H1 (cell line): ENCODE data around the gene MAN2A1. TPM values are rescaled to one million over a fixed set of nuclear protein-coding genes. Genes with fewer than 3 reads are reported as not detected.

Experiments
- CTCF ChIA-PET: fragments of 300-600 bp; sonication (Branson Sonifier 250); formaldehyde crosslinking; loops from one replicate; lab custom pipeline; 2021; ENCODE audit not compliant: partially characterized antibody; lab: Charles Lee
- POLR2A ChIA-PET: fragments of 300-600 bp; sonication (Branson Sonifier 250); formaldehyde crosslinking; loops from one replicate; lab custom pipeline; 2021; ENCODE audit warnings: inconsistent platforms; ENCODE audit not compliant: partially characterized antibody; lab: Charles Lee
- DNase-seq, 2 experiments: peaks; one replicate each; pipeline versions ENCODE4 v3.0.0 to v3.0.0-alpha.2; 2010 to 2022; ENCODE audit warnings: low spot score in 2 of 2, low read depth in 1 of 2, mixed read lengths in 1 of 2
- FAIRE-seq: peaks from 2 replicates; lab custom pipeline; 2011; peaks lifted over from hg19 to GRCh38; lab: Jason Lieb, UNC
- H2AFZ ChIP-seq: 2 replicates; pipeline ENCODE4 v1.8.1; 2012; ENCODE audit warnings: low read length, inconsistent platforms
- H2AK5ac ChIP-seq: 2 replicates; pipeline ENCODE4 v1.6.1; 2013; ENCODE audit warnings: low read depth, low read length
- H2BK120ac ChIP-seq: replicated peaks from 2 replicates; pipeline ENCODE3; 2013; ENCODE audit warnings: low read depth, low read length, inconsistent platforms
- H2BK12ac ChIP-seq: 2 replicates; pipeline ENCODE4 v1.6.1; 2013; ENCODE audit warnings: low read depth, low read length
- H2BK15ac ChIP-seq: 2 replicates; pipeline ENCODE4 v1.6.1; 2013; ENCODE audit warnings: low read length
- H2BK20ac ChIP-seq: 2 replicates; pipeline ENCODE4 v1.6.1; 2013; ENCODE audit warnings: low read length
- H2BK5ac ChIP-seq: 2 replicates; pipeline ENCODE4 v1.6.1; 2013; ENCODE audit warnings: low read depth, low read length
- H3K14ac ChIP-seq: 2 replicates; pipeline ENCODE4 v1.6.1; 2013; ENCODE audit warnings: inconsistent platforms; ENCODE audit not compliant: insufficient read length
- H3K18ac ChIP-seq: 2 replicates; pipeline ENCODE4 v1.6.1; 2013; ENCODE audit warnings: low read length; ENCODE audit errors: extremely low read depth
- H3K23ac ChIP-seq: 2 replicates; pipeline ENCODE4 v1.6.1; 2013; ENCODE audit warnings: inconsistent platforms; ENCODE audit not compliant: insufficient read length
- H3K23me2 ChIP-seq: 2 replicates; pipeline ENCODE4 v1.6.1; 2013; ENCODE audit warnings: low read depth, low read length
- H3K27ac ChIP-seq: 2 replicates; pipeline ENCODE4 v1.6.1; 2011; ENCODE audit warnings: low read depth, low read length, inconsistent platforms
- H3K27me3 ChIP-seq, 4 experiments: replicated peaks in 1 of 4; 1 replicate in 1 of 4; 2 replicates in 3 of 4; pipeline versions ENCODE4 v1.6.1 to v1.8.1; 2011 to 2013; ENCODE audit warnings: low read length in 3 of 4, mild to moderate bottlenecking in 3 of 4, inconsistent platforms in 2 of 4, mixed read lengths in 2 of 4, moderate library complexity in 1 of 4; ENCODE audit not compliant: control insufficient read depth in 3 of 4, insufficient read depth in 3 of 4; ENCODE audit errors: extremely low read depth in 1 of 4
- H3K36me3 ChIP-seq, 4 experiments: 2 replicates each; pipeline versions ENCODE4 v1.6.1 to v1.8.1; 2011 to 2013; ENCODE audit warnings: mild to moderate bottlenecking in 4 of 4, low read length in 3 of 4, moderate library complexity in 2 of 4, control low read depth in 1 of 4, inconsistent platforms in 1 of 4; ENCODE audit not compliant: insufficient read depth in 4 of 4, control insufficient read depth in 2 of 4
- H3K4ac ChIP-seq: replicated peaks from 2 replicates; pipeline ENCODE3; 2013; ENCODE audit warnings: low read length, low read depth, mixed read lengths, inconsistent platforms; ENCODE audit not compliant: insufficient read length
- H3K4me1 ChIP-seq, 4 experiments: replicated peaks in 1 of 4; 1 replicate in 1 of 4; 2 replicates in 3 of 4; pipeline versions ENCODE4 v1.6.1 to v1.8.1; 2011 to 2013; ENCODE audit warnings: low read length in 3 of 4, inconsistent platforms in 2 of 4, mixed read lengths in 1 of 4; ENCODE audit not compliant: insufficient read depth in 4 of 4, control insufficient read depth in 3 of 4
- H3K4me2 ChIP-seq, 2 experiments: 2 replicates each; pipeline versions ENCODE4 v1.6.1 to v1.8.1; 2011 to 2013; ENCODE audit warnings: low read depth in 2 of 2, low read length in 2 of 2, control low read depth in 1 of 2, inconsistent platforms in 1 of 2, mild to moderate bottlenecking in 1 of 2; ENCODE audit not compliant: insufficient read depth in 1 of 2
- H3K4me3 ChIP-seq, 4 experiments: fragments of 200-600, 300-600 bp in 1 of 4; sonication (generic), shearing (Covaris generic), sonication (Bioruptor Twin) in 1 of 4; 2 replicates each; pipeline versions ENCODE4 v1.5.1 to v1.8.1; 2011 to 2016; ENCODE audit warnings: low read length in 4 of 4, low read depth in 3 of 4, control low read depth in 2 of 4, inconsistent platforms in 2 of 4, mild to moderate bottlenecking in 2 of 4, mixed read lengths in 1 of 4, moderate library complexity in 1 of 4; ENCODE audit not compliant: insufficient read depth in 2 of 4; ENCODE audit errors: extremely low read depth in 1 of 4
- H3K56ac ChIP-seq: replicated peaks from 2 replicates; pipeline ENCODE3; 2013; ENCODE audit warnings: low read depth, mild to moderate bottlenecking, mixed read lengths, low read length, inconsistent platforms; ENCODE audit not compliant: insufficient read length
- H3K79me1 ChIP-seq: 2 replicates; pipeline ENCODE4 v1.6.1; 2013; ENCODE audit warnings: low read depth, low read length, control low read depth
- H3K79me2 ChIP-seq, 2 experiments: 2 replicates each; pipeline versions ENCODE4 v1.6.1 to v1.8.1; 2012 to 2013; ENCODE audit warnings: low read length in 2 of 2, mild to moderate bottlenecking in 2 of 2, inconsistent platforms in 1 of 2; ENCODE audit not compliant: insufficient read depth in 2 of 2, control insufficient read depth in 1 of 2
- H3K9ac ChIP-seq, 4 experiments: replicated peaks in 1 of 4; 1 replicate in 1 of 4; 2 replicates in 3 of 4; pipeline versions ENCODE4 v1.6.1 to v1.8.1; 2011 to 2013; ENCODE audit warnings: low read depth in 3 of 4, low read length in 3 of 4, control low read depth in 2 of 4, mild to moderate bottlenecking in 2 of 4, moderate library complexity in 2 of 4, inconsistent platforms in 1 of 4; ENCODE audit errors: extremely low read depth in 1 of 4
- H3K9me3 ChIP-seq, 2 experiments: 2 replicates each; pipeline versions ENCODE4 v1.6.1 to v1.8.1; 2012 to 2013; ENCODE audit warnings: mild to moderate bottlenecking in 2 of 2, moderate library complexity in 2 of 2, control low read depth in 1 of 2, inconsistent platforms in 1 of 2, low read depth in 1 of 2, low read length in 1 of 2, mixed read lengths in 1 of 2; ENCODE audit not compliant: insufficient read depth in 2 of 2
- H4K20me1 ChIP-seq, 2 experiments: replicated peaks in 1 of 2; 2 replicates each; pipeline versions ENCODE3 to v1.8.1; 2011 to 2013; ENCODE audit warnings: inconsistent platforms in 2 of 2, low read length in 2 of 2, mild to moderate bottlenecking in 1 of 2; ENCODE audit not compliant: insufficient read depth in 2 of 2, control insufficient read depth in 1 of 2
- H4K5ac ChIP-seq: 2 replicates; pipeline ENCODE4 v1.6.1; 2013; ENCODE audit warnings: low read length, low read depth, mixed read lengths, inconsistent platforms; ENCODE audit not compliant: insufficient read length
- H4K8ac ChIP-seq: 2 replicates; pipeline ENCODE4 v1.8.0; 2013; ENCODE audit warnings: mild to moderate bottlenecking, moderate library complexity, low read length, inconsistent platforms; ENCODE audit not compliant: insufficient read depth; ENCODE audit errors: extremely low read depth
- H4K91ac ChIP-seq: replicated peaks from 2 replicates; pipeline ENCODE3; 2013; ENCODE audit warnings: low read length, mixed read lengths, inconsistent platforms; ENCODE audit not compliant: insufficient read length
- BCL11A ChIP-seq, 2 experiments: IDR thresholded peaks; one replicate each; pipeline ENCODE4 v1.6.1; 2011; ENCODE audit warnings: low read depth in 2 of 2, low read length in 2 of 2, mild to moderate bottlenecking in 2 of 2
- CREB1 ChIP-seq: IDR thresholded peaks from 2 replicates; pipeline ENCODE4 v1.6.1; 2012; ENCODE audit warnings: inconsistent platforms
- EZH2 ChIP-seq: fragments of 200-600 bp; sonication (generic); IDR thresholded peaks from 2 replicates; pipeline ENCODE4 v1.7.1; 2012; ENCODE audit warnings: low read depth, mild to moderate bottlenecking, moderate library complexity, low read length, inconsistent platforms; ENCODE audit not compliant: severe bottlenecking
- GTF2F1 ChIP-seq: IDR thresholded peaks from 2 replicates; pipeline ENCODE4 v1.6.1; 2012; ENCODE audit warnings: low read depth, low read length, improper control_type of control experiment, borderline replicate concordance
- NANOG ChIP-seq: IDR thresholded peaks from 2 replicates; pipeline ENCODE4 v1.6.1; 2011; ENCODE audit warnings: low read length, low read depth, mild to moderate bottlenecking, inconsistent platforms; ENCODE audit not compliant: insufficient read depth, poor library complexity, severe bottlenecking
- NRF1 ChIP-seq: IDR thresholded peaks from 2 replicates; pipeline ENCODE4 v1.6.1; 2011; ENCODE audit warnings: mild to moderate bottlenecking, low read depth, low read length, improper control_type of control experiment
- PHF8 ChIP-seq: fragments of 200-600 bp; sonication (generic); conservative IDR thresholded peaks from 2 replicates; pipeline ENCODE4 v1.7.1; 2012; ENCODE audit warnings: low read depth, mild to moderate bottlenecking, inconsistent platforms, low read length, moderate library complexity
- RXRA ChIP-seq: IDR thresholded peaks from 2 replicates; pipeline ENCODE4 v1.6.1; 2011; ENCODE audit warnings: low read depth, mild to moderate bottlenecking, low read length, moderate library complexity; ENCODE audit not compliant: insufficient read depth
- SIRT6 ChIP-seq: IDR thresholded peaks from one replicate; pipeline ENCODE4 v1.7.1; 2012; ENCODE audit warnings: low read length, inconsistent platforms
- TAF7 ChIP-seq: optimal IDR thresholded peaks from 2 replicates; pipeline ENCODE3; 2011; ENCODE audit warnings: low read depth, mild to moderate bottlenecking, inconsistent platforms, low read length, moderate library complexity, borderline replicate concordance
- TBP ChIP-seq: IDR thresholded peaks from 2 replicates; pipeline ENCODE4 v1.6.1; 2011; ENCODE audit warnings: low read depth, low read length, improper control_type of control experiment
- TCF12 ChIP-seq: IDR thresholded peaks from 2 replicates; pipeline ENCODE4 v1.6.1; 2011; ENCODE audit warnings: low read depth, mild to moderate bottlenecking, low read length
- YY1 ChIP-seq: IDR thresholded peaks from 2 replicates; pipeline ENCODE4 v1.6.1; 2011; ENCODE audit warnings: low read depth, mild to moderate bottlenecking, low read length
- WGBS, 2 experiments: shearing (Covaris generic) in 1 of 2; methylation state at CpG; one replicate each; pipeline versions ENCODE4 v1.1.6 to v1.1.7; 2013 to 2015; ENCODE audit warnings: low lambda C conversion rate in 2 of 2, mixed read lengths in 2 of 2, inconsistent platforms in 1 of 2, low coverage in 1 of 2, missing lambda C conversion rate in 1 of 2; ENCODE audit not compliant: insufficient replicate concordance in 2 of 2, insufficient coverage in 1 of 2, insufficient read length in 1 of 2; ENCODE audit errors: extremely low coverage in 1 of 2, missing lambda C conversion rate in 1 of 2; 5-methylcytosine and 5-hydroxymethylcytosine counted together
- polyA plus RNA-seq, 7 experiments: library from polyadenylated mRNA; depleted of rRNA in 3 of 7; stranded (reverse) in 5 of 7; unstranded in 2 of 7; fragments of >200 nt in 5 of 7; fragments of 200-250 nt in 2 of 7; gene quantifications; 1 replicate in 5 of 7; 2 replicates in 1 of 7; 4 replicates in 1 of 7; pipeline versions ENCODE4 v1.2.1 to v1.2.3, GENCODE V29; 2011 to 2013; ENCODE audit warnings: missing spikeins in 2 of 7, mixed read lengths in 2 of 7
- total RNA-seq: library from RNA; stranded (reverse); fragmentation: NEBNext Ultra II Directional; extraction: Animal tissue kit (Norgen Biotek cat#: 25700); gene quantifications from 2 replicates; pipeline ENCODE4 v1.2.1, GENCODE V29; 2021
- TF ChIP-seq, protein P1 (sequence below): IDR thresholded peaks from 2 replicates; pipeline ENCODE4 v1.6.1; 2012; ENCODE audit warnings: low read length, inconsistent platforms

The MAN2A1 gene
- total and polyA plus RNA-seq, 2 of the 8 experiments (the other 6 are each of a cell fraction or from before 2014, with no cell fraction given), result 29.1 to 102 TPM

DNA sequence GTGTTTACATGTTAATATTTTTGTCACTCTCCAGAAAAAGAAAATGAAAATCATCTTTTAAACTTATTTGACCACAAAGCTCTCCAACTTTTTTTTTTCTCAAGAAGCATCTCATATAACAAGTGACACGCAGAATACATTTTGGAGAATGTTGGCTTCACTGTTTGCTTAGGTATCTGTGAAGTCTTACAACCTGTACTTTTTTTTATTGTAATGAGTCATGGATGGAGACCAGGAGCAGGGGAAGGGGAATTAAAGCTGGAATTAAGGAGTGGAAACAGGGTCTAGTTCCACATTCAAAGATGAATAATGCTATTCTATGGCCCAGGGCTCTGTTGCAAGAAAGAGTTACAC is 211.9 kb downstream of the MAN2A1 start:
- no peak overlapping the region for H3K23ac ChIP-seq
- H2BK5ac ChIP-seq, result no peak overlapping the region
- no peak overlapping the region for H2BK12ac ChIP-seq
- H3K4ac ChIP-seq, result no peak overlapping the region
- FAIRE-seq (no peak), DNase-seq (no peak)
- no peak overlapping the region for H3K18ac ChIP-seq
- no peak overlapping the region for H4K91ac ChIP-seq
- no peak overlapping the region for H4K5ac ChIP-seq
- H3K27me3 ChIP-seq, result no peaks in the 10 kb centered on the region
- no peaks in the 10 kb centered on the region for H3K9me3 ChIP-seq
- H3K4me3 ChIP-seq, result no peak overlapping the region
- no peaks in the 10 kb centered on the region for H3K79me2 ChIP-seq
- no peak overlapping the region for H3K9ac ChIP-seq
- no peak overlapping the region for H4K8ac ChIP-seq
- ChIA-PET CTCF (no interaction called here), POLR2A (no interaction called here)
- no peak overlapping the region for H2BK15ac ChIP-seq
- no peaks in the 10 kb centered on the region for H4K20me1 ChIP-seq
- no peak overlapping the region for H3K14ac ChIP-seq
- H3K36me3 ChIP-seq, result no peaks in the 10 kb centered on the region
- H2BK120ac ChIP-seq, result no peak overlapping the region
- H2AFZ ChIP-seq, result no peak overlapping the region
- H3K27ac ChIP-seq, result no peak overlapping the region
- H2AK5ac ChIP-seq, result no peak overlapping the region
- H3K23me2 ChIP-seq, result no peaks in the 10 kb centered on the region
- H3K4me2 ChIP-seq, result no peak overlapping the region
- no peak overlapping the region for H2BK20ac ChIP-seq
- no peaks in the 10 kb centered on the region for H3K79me1 ChIP-seq
- H3K4me1 ChIP-seq, result no peaks in the 10 kb centered on the region
- WGBS, 2 experiments, result 89% methylated on average over 1 of the region's 1 CpG; no CpG with 5 or more reads in 1 of the 2 experiments
- H3K56ac ChIP-seq, result no peak overlapping the region
- no peak for TF ChIP-seq PHF8
- TF ChIP-seq EZH2, result no peak
- TF ChIP-seq NRF1, result no peak
- TF ChIP-seq, protein P1, sequence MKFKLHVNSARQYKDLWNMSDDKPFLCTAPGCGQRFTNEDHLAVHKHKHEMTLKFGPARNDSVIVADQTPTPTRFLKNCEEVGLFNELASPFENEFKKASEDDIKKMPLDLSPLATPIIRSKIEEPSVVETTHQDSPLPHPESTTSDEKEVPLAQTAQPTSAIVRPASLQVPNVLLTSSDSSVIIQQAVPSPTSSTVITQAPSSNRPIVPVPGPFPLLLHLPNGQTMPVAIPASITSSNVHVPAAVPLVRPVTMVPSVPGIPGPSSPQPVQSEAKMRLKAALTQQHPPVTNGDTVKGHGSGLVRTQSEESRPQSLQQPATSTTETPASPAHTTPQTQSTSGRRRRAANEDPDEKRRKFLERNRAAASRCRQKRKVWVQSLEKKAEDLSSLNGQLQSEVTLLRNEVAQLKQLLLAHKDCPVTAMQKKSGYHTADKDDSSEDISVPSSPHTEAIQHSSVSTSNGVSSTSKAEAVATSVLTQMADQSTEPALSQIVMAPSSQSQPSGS, result no peak
- TF ChIP-seq BCL11A (IDR thresholded peaks at IDR 0.05; ENCODE audit: low read depth in 2 of 2, low read length in 2 of 2), result no peak
- TF ChIP-seq TCF12, result no peak
- TF ChIP-seq GTF2F1, result no peak
- no peak for TF ChIP-seq CREB1
- no peak for TF ChIP-seq TBP
- no peak for TF ChIP-seq TAF7
- TF ChIP-seq SIRT6, result no peak
- no peak for TF ChIP-seq RXRA
- no peak for TF ChIP-seq NANOG
- no peak for TF ChIP-seq YY1
